ENCODE measurements around the gene PDPN. TPM values are rescaled to one million over a fixed set of nuclear protein-coding genes. Genes with fewer than 3 reads are reported as not detected.

PDPN gene
- total and polyA plus RNA-seq, 9 of the 15 experiments (the other 6 are each of a cell fraction or from before 2014, with no cell fraction given): 0.11 TPM; not detected in 8

DNA sequence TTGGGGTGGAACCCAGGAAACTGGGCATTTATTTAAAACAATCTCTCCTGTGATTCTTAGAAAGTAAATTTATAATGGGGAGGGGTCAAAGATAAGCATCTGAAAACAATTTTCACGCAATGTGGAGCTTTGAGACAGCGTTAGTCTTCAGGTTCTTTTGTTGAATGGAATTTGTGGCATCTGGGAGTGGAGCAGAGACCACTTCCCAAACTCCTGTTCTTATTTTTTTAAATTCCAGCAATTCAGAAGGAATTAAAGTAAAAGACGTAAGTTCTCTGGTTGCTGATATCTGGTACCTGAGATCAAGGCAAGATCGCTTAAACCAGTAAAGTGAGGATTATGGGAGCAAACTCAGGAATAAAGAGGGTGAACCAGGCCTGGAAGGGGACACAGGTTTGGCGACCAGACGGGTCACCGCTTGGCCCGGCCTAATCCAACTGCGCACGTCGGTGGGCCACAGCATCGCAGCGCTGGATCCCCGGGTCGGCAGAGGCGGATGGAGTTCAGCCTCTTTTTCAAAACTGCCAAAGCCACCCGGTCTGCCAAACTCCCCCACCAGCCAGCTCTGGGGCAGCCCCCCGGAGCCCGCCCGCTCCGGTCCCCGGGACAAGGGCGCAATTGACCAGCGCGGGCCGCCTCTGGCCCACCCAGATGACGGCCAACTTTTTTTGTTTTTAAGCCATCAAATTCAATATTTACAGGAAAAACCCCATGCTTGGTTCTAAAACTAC lies 754 bp upstream of the PDPN start:
- no peak overlapping the region for H3K27ac ChIP-seq (ENCODE audit: extremely low read depth, low read depth, low read length)
- ChIA-PET CTCF (ENCODE audit: low intra/inter-chr PET ratio) (no interaction called here), POLR2A (interaction anchor here (1.4 kb wide), 1 partner anchor 12 kb away, joined by 6 read pairs; no protein-coding TSS in a partner anchor)
- no peak overlapping the region for H3K9ac ChIP-seq (ENCODE audit: insufficient read depth in 1 of 2, low read depth in 2 of 2, low read length in 2 of 2)
- WGBS (ENCODE audit: insufficient coverage, low coverage, missing lambda C conversion rate): 6% methylated on average over 27 of the region's 27 CpGs
- no peak overlapping the region for H3K4me3 ChIP-seq
- peaks cover 0 to 4% of the 10 kb centered on the region in 2 experiments; a peak in 1 of 5 replicates for H3K4me1 ChIP-seq (replicated peaks in 1 of 2; ENCODE audit: control insufficient read depth in 2 of 2, insufficient read depth in 2 of 2, low read length in 2 of 2)
- DNase-seq (ENCODE audit: extremely low read depth in 1 of 4, low spot score in 3 of 4) (peak in 1 of 4 experiments; percentile 5), FAIRE-seq (no peak), ATAC-seq (no peak)
- TF ChIP-seq TEAD1 (CRISPR knock-in tag; IDR thresholded peaks at IDR 0.05) (no peak), MTF1 (CRISPR knock-in tag; IDR thresholded peaks at IDR 0.05; ENCODE audit: borderline replicate concordance) (no peak), NR1H2 (CRISPR knock-in tag; IDR thresholded peaks at IDR 0.05) (no peak), SNRNP70 (optimal IDR thresholded peaks at IDR 0.05; ENCODE audit: low read depth, low read length) (no peak), SIN3A (IDR thresholded peaks at IDR 0.05; ENCODE audit: borderline replicate concordance in 2 of 2, control insufficient read depth in 1 of 2, low read depth in 2 of 2, low read length in 2 of 2) (no peak), MCM3 (IDR thresholded peaks at IDR 0.05) (no peak), TCFL5 (CRISPR knock-in tag; conservative IDR thresholded peaks at IDR 0.05) (no peak), SAFB (IDR thresholded peaks at IDR 0.05; ENCODE audit: borderline replicate concordance, low read depth, low read length) (no peak)
- TF ChIP-seq, protein P1, sequence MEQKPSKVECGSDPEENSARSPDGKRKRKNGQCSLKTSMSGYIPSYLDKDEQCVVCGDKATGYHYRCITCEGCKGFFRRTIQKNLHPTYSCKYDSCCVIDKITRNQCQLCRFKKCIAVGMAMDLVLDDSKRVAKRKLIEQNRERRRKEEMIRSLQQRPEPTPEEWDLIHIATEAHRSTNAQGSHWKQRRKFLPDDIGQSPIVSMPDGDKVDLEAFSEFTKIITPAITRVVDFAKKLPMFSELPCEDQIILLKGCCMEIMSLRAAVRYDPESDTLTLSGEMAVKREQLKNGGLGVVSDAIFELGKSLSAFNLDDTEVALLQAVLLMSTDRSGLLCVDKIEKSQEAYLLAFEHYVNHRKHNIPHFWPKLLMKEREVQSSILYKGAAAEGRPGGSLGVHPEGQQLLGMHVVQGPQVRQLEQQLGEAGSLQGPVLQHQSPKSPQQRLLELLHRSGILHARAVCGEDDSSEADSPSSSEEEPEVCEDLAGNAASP (IDR thresholded peaks at IDR 0.05): no peak
- TF ChIP-seq, protein P2, sequence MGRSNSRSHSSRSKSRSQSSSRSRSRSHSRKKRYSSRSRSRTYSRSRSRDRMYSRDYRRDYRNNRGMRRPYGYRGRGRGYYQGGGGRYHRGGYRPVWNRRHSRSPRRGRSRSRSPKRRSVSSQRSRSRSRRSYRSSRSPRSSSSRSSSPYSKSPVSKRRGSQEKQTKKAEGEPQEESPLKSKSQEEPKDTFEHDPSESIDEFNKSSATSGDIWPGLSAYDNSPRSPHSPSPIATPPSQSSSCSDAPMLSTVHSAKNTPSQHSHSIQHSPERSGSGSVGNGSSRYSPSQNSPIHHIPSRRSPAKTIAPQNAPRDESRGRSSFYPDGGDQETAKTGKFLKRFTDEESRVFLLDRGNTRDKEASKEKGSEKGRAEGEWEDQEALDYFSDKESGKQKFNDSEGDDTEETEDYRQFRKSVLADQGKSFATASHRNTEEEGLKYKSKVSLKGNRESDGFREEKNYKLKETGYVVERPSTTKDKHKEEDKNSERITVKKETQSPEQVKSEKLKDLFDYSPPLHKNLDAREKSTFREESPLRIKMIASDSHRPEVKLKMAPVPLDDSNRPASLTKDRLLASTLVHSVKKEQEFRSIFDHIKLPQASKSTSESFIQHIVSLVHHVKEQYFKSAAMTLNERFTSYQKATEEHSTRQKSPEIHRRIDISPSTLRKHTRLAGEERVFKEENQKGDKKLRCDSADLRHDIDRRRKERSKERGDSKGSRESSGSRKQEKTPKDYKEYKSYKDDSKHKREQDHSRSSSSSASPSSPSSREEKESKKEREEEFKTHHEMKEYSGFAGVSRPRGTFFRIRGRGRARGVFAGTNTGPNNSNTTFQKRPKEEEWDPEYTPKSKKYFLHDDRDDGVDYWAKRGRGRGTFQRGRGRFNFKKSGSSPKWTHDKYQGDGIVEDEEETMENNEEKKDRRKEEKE (IDR thresholded peaks at IDR 0.05; ENCODE audit: borderline replicate concordance in 1 of 2, control insufficient read depth in 1 of 2, low read depth in 2 of 2, low read length in 1 of 2): no peak
- no TSS peak for BruUV-seq (replicated peaks)
- H3K4me2 ChIP-seq (ENCODE audit: insufficient read depth, low read length): no peak overlapping the region
- no peaks in the 10 kb centered on the region for H3K36me3 ChIP-seq (ENCODE audit: control insufficient read depth, insufficient read depth, low read length)
- no peaks in the 10 kb centered on the region for H3K79me2 ChIP-seq (ENCODE audit: control insufficient read depth, insufficient read depth, low read length)
- no peaks in the 10 kb centered on the region for H3K9me3 ChIP-seq (replicated peaks; ENCODE audit: control insufficient read depth, insufficient read depth, low read depth, low read length)
- intact Hi-C loops (cut with micrococcal nuclease): no loop called here
- no peak overlapping the region for H2AFZ ChIP-seq (ENCODE audit: low read depth, low read length)
- H3K27me3 ChIP-seq (ENCODE audit: control insufficient read depth in 2 of 2, insufficient read depth in 2 of 2, low read length in 2 of 2): peaks cover 43 to 61% of the 10 kb centered on the region in 2 experiments
- in situ Hi-C loops (cut with MboI): no loop called here
- no peaks in the 10 kb centered on the region for H3K9me1 ChIP-seq (ENCODE audit: control insufficient read depth, insufficient read depth, low read length)
- no peaks in the 10 kb centered on the region; the same call in 1 of the 2 replicates for H4K20me1 ChIP-seq (replicated peaks; ENCODE audit: control insufficient read depth, insufficient read depth, low read length)

Data from K562 (cell line).